Measurements from ENCODE around the gene COX7A2. TPM values are rescaled to one million over a fixed set of nuclear protein-coding genes. Genes with fewer than 3 reads are reported as not detected.

Gene COX7A2
- total and polyA plus RNA-seq, 2 of the 4 experiments (the other 2 are of a cell fraction) = 174 to 776 TPM

DNA sequence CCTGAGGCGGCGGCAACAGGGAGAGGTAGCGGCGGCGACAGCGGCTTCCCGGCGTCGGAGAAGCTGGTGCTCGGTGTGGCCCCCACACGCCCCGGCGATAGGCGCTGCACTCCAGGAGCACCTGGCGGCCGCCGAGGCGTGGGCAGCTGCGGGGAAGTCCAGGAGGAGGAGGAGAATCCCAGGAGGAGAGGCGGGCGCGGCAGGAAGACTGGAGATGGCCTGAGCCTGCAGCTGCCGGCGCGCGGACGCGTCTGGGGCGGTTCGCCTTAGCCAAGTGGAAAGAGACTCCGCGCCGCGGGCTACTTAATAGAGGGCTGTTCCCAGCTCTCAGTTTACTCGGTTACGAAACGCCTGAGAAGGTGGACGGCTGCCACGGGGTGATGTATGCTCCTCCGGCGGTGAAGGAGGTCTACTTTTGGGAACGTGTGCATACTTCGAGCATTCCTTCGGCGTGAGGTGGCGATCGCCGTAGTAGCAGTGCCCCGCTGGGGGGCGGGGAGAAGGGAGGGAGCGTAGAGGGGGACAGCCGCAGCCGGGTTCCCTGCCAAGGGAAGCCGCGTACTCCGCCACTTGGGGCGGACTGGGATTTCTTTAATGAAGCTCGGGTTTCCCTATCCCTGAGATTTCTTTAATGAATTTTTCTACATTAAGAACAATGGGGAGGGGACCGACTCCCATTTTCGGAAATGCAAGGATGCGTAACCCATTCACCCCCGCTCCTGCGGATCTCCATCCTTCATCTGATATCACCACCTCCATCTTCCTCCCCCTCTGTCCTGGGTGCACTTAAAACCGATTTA, 37.6 kb downstream of the COX7A2 start, which contains the start of gene COL12A1:
COL12A1 (minus strand) TSS at position 278 of the 800 bp plus-strand sequence. CDS start 3,261 bp downstream, outside the sequence.
- H4K20me1 ChIP-seq (ENCODE audit: insufficient read depth, low read length) = peaks cover 38% of the 10 kb centered on the region
- peak within 1 kb of the TSS; percentile 88 for H2BK5ac ChIP-seq (ENCODE audit: low read depth, low read length, poor library complexity, severe bottlenecking)
- peak within 1 kb of the TSS; percentile 95 for H3K18ac ChIP-seq (ENCODE audit: low read depth, low read length)
- no peaks in the 10 kb centered on the region for H3K9me3 ChIP-seq (ENCODE audit: control insufficient read depth, insufficient read depth, low read length)
- H2BK20ac ChIP-seq (ENCODE audit: low read depth, low read length) = peak within 1 kb of the TSS; percentile 97
- H4K5ac ChIP-seq (ENCODE audit: low read depth, low read length) = peak within 1 kb of the TSS; percentile 82
- peaks cover 24% of the 10 kb centered on the region for H3K4me1 ChIP-seq (ENCODE audit: control insufficient read depth, insufficient read depth, low read length)
- peak within 1 kb of the TSS; percentile 79 for H3K4me2 ChIP-seq (ENCODE audit: low read depth, low read length)
- peak within 1 kb of the TSS; percentile 74 to 92 for H4K8ac ChIP-seq (ENCODE audit: low read depth in 2 of 2, low read length in 2 of 2)
- H3K9me1 ChIP-seq (ENCODE audit: insufficient read depth, low read length) = no peaks in the 10 kb centered on the region
- in situ Hi-C loops (cut with MboI; ENCODE audit: low sequenced_read_pairs) (loop anchor here (10.0 kb wide), 1 partner anchor 791 kb away; no protein-coding TSS in a partner anchor), dilution Hi-C loops (cut with HindIII; ENCODE audit: low sequenced_read_pairs, unreplicated experiment) (no loop called here), intact Hi-C loops (cut with micrococcal nuclease) (loop anchor here (2.0 to 10.0 kb wide), 8 partner anchors 111 to 1404 kb away; no protein-coding TSS in a partner anchor)
- H3K4me3 ChIP-seq (ENCODE audit: insufficient read depth, low read depth, low read length) = peak within 1 kb of the TSS; percentile 75
- DNase-seq = peak; percentile 100
- H2BK15ac ChIP-seq (ENCODE audit: low read depth, low read length) = peak within 1 kb of the TSS; percentile 98
- peak within 1 kb of the TSS; percentile 91 for H3K27ac ChIP-seq (ENCODE audit: insufficient read depth, low read length)
- peak within 1 kb of the TSS; percentile 96 for H3K9ac ChIP-seq (ENCODE audit: low read depth, low read length)
- peak within 1 kb of the TSS; percentile 97 for H3K14ac ChIP-seq (replicated peaks; ENCODE audit: low read depth, low read length)
- H3K36me3 ChIP-seq (ENCODE audit: control insufficient read depth, insufficient read depth, low read length) = peaks cover 7% of the 10 kb centered on the region
- ATAC-seq (ENCODE audit: low read depth) = peak; percentile 68
- CTCF ChIA-PET = interaction anchor here (1.1 to 2.6 kb wide), 2 partner anchors 92 to 1118 kb away, joined by 3 to 9 read pairs; no protein-coding TSS in a partner anchor
- peak within 1 kb of the TSS; percentile 94 for H2AK5ac ChIP-seq (ENCODE audit: low read depth, low read length)
- H2AK9ac ChIP-seq (replicated peaks; ENCODE audit: low read depth, low read length, poor library complexity) = peak within 1 kb of the TSS; percentile 97
- peak within 1 kb of the TSS; percentile 94 for H3K4ac ChIP-seq (ENCODE audit: low read depth, low read length)
- H3K56ac ChIP-seq (ENCODE audit: extremely low read depth, insufficient read depth, low read length) = peak within 1 kb of the TSS; percentile 89
- 1% methylated on average over 19 of the region's 64 CpGs; no CpG with 5 or more reads in 1 of the 2 experiments for WGBS, 2 experiments (ENCODE audit: extremely low coverage in 2 of 2, insufficient read length in 1 of 2)
- peak within 1 kb of the TSS; percentile 87 for H2AFZ ChIP-seq (replicated peaks; ENCODE audit: low read length, poor library complexity)
- peak within 1 kb of the TSS; percentile 98 for H2BK120ac ChIP-seq (ENCODE audit: low read depth, low read length)
- H3K79me1 ChIP-seq (ENCODE audit: low read depth in 1 of 2, low read length in 2 of 2) = peaks cover 0 to 26% of the 10 kb centered on the region in 2 experiments; a peak in 2 of 4 replicates
- no peaks in the 10 kb centered on the region for H3K27me3 ChIP-seq (ENCODE audit: control insufficient read depth, insufficient read depth, low read length)
- peak within 1 kb of the TSS; percentile 98 for H3K23ac ChIP-seq (ENCODE audit: low read depth, low read length)
- peak within 1 kb of the TSS; percentile 98 for H4K91ac ChIP-seq (ENCODE audit: insufficient read depth, low read depth, low read length)
- POLR2A ChIA-PET (ENCODE audit: unreplicated experiment) = interaction anchor here (0.6 to 0.9 kb wide), 4 partner anchors 916 to 1080 kb away, joined by 3 to 4 read pairs (median 3); no protein-coding TSS in a partner anchor
- BruUV-seq (replicated peaks) = TSS peak; percentile 51
- peak; percentile 92 for TF ChIP-seq CEBPB (IDR thresholded peaks at IDR 0.05; ENCODE audit: low read depth, low read length)
- TF ChIP-seq MAZ (IDR thresholded peaks at IDR 0.05; ENCODE audit: borderline replicate concordance, low read depth, low read length) = peak; percentile 87; the same call in 1 of the 2 replicates
- no peak for TF ChIP-seq RAD21 (IDR thresholded peaks at IDR 0.05; ENCODE audit: low read length)
- TF ChIP-seq NFE2L2 (IDR thresholded peaks at IDR 0.05; ENCODE audit: low read depth, low read length) = no peak
- TF ChIP-seq, protein P1, sequence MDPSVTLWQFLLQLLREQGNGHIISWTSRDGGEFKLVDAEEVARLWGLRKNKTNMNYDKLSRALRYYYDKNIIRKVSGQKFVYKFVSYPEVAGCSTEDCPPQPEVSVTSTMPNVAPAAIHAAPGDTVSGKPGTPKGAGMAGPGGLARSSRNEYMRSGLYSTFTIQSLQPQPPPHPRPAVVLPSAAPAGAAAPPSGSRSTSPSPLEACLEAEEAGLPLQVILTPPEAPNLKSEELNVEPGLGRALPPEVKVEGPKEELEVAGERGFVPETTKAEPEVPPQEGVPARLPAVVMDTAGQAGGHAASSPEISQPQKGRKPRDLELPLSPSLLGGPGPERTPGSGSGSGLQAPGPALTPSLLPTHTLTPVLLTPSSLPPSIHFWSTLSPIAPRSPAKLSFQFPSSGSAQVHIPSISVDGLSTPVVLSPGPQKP (IDR thresholded peaks at IDR 0.05; ENCODE audit: borderline replicate concordance, low read depth, low read length) = no peak
- TF ChIP-seq SMC3 (IDR thresholded peaks at IDR 0.05; ENCODE audit: low read depth, low read length) = 0 out of 2 replicates have a peak, but pooled peaks have one; percentile 2
- TF ChIP-seq POLR2A (IDR thresholded peaks at IDR 0.05; ENCODE audit: low read depth, low read length) = peak; percentile 97
- no peak for TF ChIP-seq CHD1 (IDR thresholded peaks at IDR 0.05; ENCODE audit: low read depth, low read length)
- TF ChIP-seq BHLHE40 (IDR thresholded peaks at IDR 0.05; ENCODE audit: low read depth, low read length) = peak; percentile 72
- TF ChIP-seq, protein P2, sequence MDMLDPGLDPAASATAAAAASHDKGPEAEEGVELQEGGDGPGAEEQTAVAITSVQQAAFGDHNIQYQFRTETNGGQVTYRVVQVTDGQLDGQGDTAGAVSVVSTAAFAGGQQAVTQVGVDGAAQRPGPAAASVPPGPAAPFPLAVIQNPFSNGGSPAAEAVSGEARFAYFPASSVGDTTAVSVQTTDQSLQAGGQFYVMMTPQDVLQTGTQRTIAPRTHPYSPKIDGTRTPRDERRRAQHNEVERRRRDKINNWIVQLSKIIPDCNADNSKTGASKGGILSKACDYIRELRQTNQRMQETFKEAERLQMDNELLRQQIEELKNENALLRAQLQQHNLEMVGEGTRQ (IDR thresholded peaks at IDR 0.05; ENCODE audit: low read depth, low read length) = no peak
- peak; percentile 81 for TF ChIP-seq FOS (IDR thresholded peaks at IDR 0.05; ENCODE audit: low read depth, low read length)
- no peak for TF ChIP-seq MXI1 (IDR thresholded peaks at IDR 0.05; ENCODE audit: borderline replicate concordance, low read depth, low read length)
- no peak for TF ChIP-seq MAFK (IDR thresholded peaks at IDR 0.05; ENCODE audit: low read depth, low read length)
